Measurements from ENCODE around the gene HMGCL. TPM values are rescaled to one million over a fixed set of nuclear protein-coding genes. Genes with fewer than 3 reads are reported as not detected.

HMGCL gene
- total RNA-seq, 4 donors from 2014 or later = 35.8 to 84.3 (median 57.0) TPM

DNA sequence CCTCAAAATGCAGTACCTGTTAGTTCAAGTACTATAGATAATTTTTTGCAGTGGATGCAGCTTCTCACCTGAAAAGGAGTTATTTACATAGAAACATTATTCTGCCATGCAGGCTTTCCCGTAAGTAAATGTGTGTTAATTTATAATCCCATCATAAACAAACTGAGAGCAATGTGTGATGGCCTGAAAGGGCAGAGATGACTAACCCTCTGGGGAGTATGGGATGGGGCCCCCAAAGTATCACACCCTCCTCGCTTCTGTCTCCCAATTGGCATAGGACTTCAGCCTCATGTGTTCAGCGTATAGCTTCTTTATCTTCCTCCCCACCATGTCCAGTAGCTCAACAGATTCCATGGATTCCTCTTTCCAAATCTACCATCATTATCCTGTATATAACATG, 7.6 kb downstream of the HMGCL start:
- H3K36me3 ChIP-seq = peaks cover 49 to 53% of the 10 kb centered on the region in 2 donors
- H3K4me1 ChIP-seq = no peaks in the 10 kb centered on the region
- intact Hi-C loops (cut with DNase I) = loop anchor here (10.0 kb wide), 1 partner anchor 97 kb away; the partner anchor contains the start of gene CNR2
- H3K4me3 ChIP-seq (replicated peaks in 1 of 3) = no peak overlapping the region
- H3K27me3 ChIP-seq = no peaks in the 10 kb centered on the region
- H3K9me3 ChIP-seq = no peaks in the 10 kb centered on the region
- H3K27ac ChIP-seq = no peak overlapping the region
- TF ChIP-seq POLR2A (IDR thresholded peaks at IDR 0.05) (no peak), CTCF (IDR thresholded peaks at IDR 0.05) (no peak)
- no peak for DNase-seq
- WGBS, 2 donors = 93 to 95% methylated on average over 3 of the region's 3 CpGs

DNA sequence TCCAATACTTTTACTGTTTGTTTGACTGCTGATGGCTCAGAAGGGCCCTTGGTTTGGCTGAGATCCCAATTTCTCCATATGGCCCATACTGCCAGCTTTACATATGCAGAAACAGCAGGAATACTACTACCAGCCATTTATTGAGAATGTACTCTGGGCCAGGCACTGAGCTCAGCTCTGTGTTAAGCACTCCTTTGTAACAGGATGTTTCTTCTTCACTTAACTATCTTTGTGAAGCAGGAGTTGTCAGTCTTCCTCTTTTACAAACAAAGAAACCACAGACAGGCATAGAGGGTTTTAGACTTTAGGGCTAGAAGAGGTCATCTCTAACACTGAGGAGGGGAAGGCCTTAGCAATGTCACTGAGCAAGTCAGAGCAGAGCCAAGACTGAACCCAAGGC, 8.3 kb downstream of the HMGCL start:
- Histone ChIP-seq H3K9me3 (no peaks in the 10 kb centered on the region), H3K27ac (no peak overlapping the region), H3K4me1 (no peaks in the 10 kb centered on the region), H3K36me3 (peaks cover 56 to 60% of the 10 kb centered on the region in 2 donors), H3K27me3 (no peaks in the 10 kb centered on the region), H3K4me3 (replicated peaks in 1 of 3) (no peak overlapping the region)
- no peak for TF ChIP-seq CTCF (IDR thresholded peaks at IDR 0.05)
- TF ChIP-seq POLR2A (IDR thresholded peaks at IDR 0.05) = no peak
- intact Hi-C loops (cut with DNase I) = loop anchor here (10.0 kb wide), 1 partner anchor 98 kb away; the partner anchor contains the start of gene CNR2
- no peak for DNase-seq

GRCh38 chr1:23816361-23816760, 8.9 kb downstream of the HMGCL start:
- no peak for TF ChIP-seq CTCF (IDR thresholded peaks at IDR 0.05)
- no peak for TF ChIP-seq POLR2A (IDR thresholded peaks at IDR 0.05)
- no peak overlapping the region for H3K27ac ChIP-seq
- H3K4me1 ChIP-seq = no peaks in the 10 kb centered on the region
- H3K27me3 ChIP-seq = no peaks in the 10 kb centered on the region
- 82 to 94% methylated on average over 3 of the region's 3 CpGs for WGBS, 2 donors
- H3K9me3 ChIP-seq = no peaks in the 10 kb centered on the region
- peaks cover 56 to 63% of the 10 kb centered on the region in 2 donors for H3K36me3 ChIP-seq
- DNase-seq = no peak
- H3K4me3 ChIP-seq (replicated peaks in 1 of 3) = no peak overlapping the region
- intact Hi-C loops (cut with DNase I) = loop anchor here (10.0 kb wide), 1 partner anchor 98 kb away; the partner anchor contains the start of gene CNR2

- H3K9me3 ChIP-seq = no peaks in the 10 kb centered on the region
- H3K4me3 ChIP-seq (replicated peaks in 1 of 3) = no peak overlapping the region
- no peak overlapping the region for H3K27ac ChIP-seq
- no peak for DNase-seq
- no peak for TF ChIP-seq POLR2A (IDR thresholded peaks at IDR 0.05)
- TF ChIP-seq CTCF (IDR thresholded peaks at IDR 0.05) = no peak
- H3K27me3 ChIP-seq = no peaks in the 10 kb centered on the region
- no peaks in the 10 kb centered on the region for H3K4me1 ChIP-seq
- intact Hi-C loops (cut with DNase I) = loop anchor here (10.0 kb wide), 1 partner anchor 101 kb away; the partner anchor contains the start of gene CNR2
- H3K36me3 ChIP-seq = peaks cover 51 to 63% of the 10 kb centered on the region in 2 donors
- WGBS, 2 donors = 92 to 98% methylated on average over 4 of the region's 4 CpGs
Observed at GRCh38 chr1:23814016-23814415, 11.2 kb downstream of the HMGCL start.

GRCh38 chr1:23810818-23811540, 14.2 kb downstream of the HMGCL start:
- 72 to 77% methylated on average over 3 of the region's 3 CpGs for WGBS, 2 donors
- peak; percentile 24 to 28 for DNase-seq
- Histone ChIP-seq H3K27me3 (no peaks in the 10 kb centered on the region), H3K27ac (no peak overlapping the region), H3K4me1 (no peaks in the 10 kb centered on the region), H3K4me3 (replicated peaks in 1 of 3) (no peak overlapping the region), H3K36me3 (peaks cover 36 to 39% of the 10 kb centered on the region in 2 donors), H3K9me3 (no peaks in the 10 kb centered on the region)
- no peak for TF ChIP-seq POLR2A (IDR thresholded peaks at IDR 0.05)
- TF ChIP-seq CTCF (IDR thresholded peaks at IDR 0.05) = peak in 4 of 6 experiments; percentile 17 to 53 (median 42)
- intact Hi-C loops (cut with DNase I) = loop anchor here (10.0 kb wide), 1 partner anchor 104 kb away; the partner anchor contains the start of gene CNR2

Measured in thyroid gland (tissue), 4 donors.